ENCODE data around the gene SPTBN2.

DNA sequence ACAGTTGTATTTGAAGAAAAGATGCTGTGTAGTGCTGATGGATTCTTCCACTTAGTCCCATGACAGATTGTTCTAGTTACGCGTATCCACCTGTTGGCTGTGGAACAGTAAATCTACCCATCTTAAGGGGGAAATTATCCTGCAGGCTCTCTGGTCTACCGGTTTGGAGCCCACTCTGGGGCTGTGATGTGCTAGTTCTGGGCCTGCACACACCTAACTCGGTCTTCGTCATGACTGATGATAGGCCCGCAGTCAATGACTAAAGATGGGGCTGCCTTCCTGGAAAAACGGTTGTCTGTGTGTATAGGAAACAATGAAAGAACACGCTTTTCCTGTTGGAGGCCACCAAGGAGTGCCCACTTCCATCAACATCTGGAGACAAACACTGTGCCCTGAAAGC lies 45.1 kb downstream of the SPTBN2 start:
- TF ChIP-seq, protein P1, sequence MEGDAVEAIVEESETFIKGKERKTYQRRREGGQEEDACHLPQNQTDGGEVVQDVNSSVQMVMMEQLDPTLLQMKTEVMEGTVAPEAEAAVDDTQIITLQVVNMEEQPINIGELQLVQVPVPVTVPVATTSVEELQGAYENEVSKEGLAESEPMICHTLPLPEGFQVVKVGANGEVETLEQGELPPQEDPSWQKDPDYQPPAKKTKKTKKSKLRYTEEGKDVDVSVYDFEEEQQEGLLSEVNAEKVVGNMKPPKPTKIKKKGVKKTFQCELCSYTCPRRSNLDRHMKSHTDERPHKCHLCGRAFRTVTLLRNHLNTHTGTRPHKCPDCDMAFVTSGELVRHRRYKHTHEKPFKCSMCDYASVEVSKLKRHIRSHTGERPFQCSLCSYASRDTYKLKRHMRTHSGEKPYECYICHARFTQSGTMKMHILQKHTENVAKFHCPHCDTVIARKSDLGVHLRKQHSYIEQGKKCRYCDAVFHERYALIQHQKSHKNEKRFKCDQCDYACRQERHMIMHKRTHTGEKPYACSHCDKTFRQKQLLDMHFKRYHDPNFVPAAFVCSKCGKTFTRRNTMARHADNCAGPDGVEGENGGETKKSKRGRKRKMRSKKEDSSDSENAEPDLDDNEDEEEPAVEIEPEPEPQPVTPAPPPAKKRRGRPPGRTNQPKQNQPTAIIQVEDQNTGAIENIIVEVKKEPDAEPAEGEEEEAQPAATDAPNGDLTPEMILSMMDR (IDR thresholded peaks at IDR 0.05; ENCODE audit: borderline replicate concordance, extremely low read depth, low read length, poor library complexity, severe bottlenecking), result no peak
- TF ChIP-seq EZH2 (IDR thresholded peaks at IDR 0.05; ENCODE audit: borderline replicate concordance, low read depth, low read length, severe bottlenecking), result no peak
